Activated CD4-positive, CD25-positive, alpha-beta regulatory T cell treated with anti-CD3 and anti-CD28 coated beads, Interleukin-2, amount 50 U/mL, for 24 hours (primary cell): Measurements from ENCODE around the gene SLC16A10.
"Not testable (repeated sequence)": the region's sequence is repeated elsewhere in the genome, so short reads cannot be mapped to it uniquely, and the experiment has no call there.

Experiments used
- ATAC-seq, 2 donors: fragments of 150-1000 bp; cut with Tn5 transposase; one replicate each; pipeline ENCODE4 v1.10.0; 2021; ENCODE audit warnings: mild to moderate bottlenecking in 1 of 2, moderate library complexity in 1 of 2

SLC16A10 gene

GRCh38 chr6:111221804-111222203 is 134.5 kb downstream of the SLC16A10 start:
- ATAC-seq = no peak

DNA sequence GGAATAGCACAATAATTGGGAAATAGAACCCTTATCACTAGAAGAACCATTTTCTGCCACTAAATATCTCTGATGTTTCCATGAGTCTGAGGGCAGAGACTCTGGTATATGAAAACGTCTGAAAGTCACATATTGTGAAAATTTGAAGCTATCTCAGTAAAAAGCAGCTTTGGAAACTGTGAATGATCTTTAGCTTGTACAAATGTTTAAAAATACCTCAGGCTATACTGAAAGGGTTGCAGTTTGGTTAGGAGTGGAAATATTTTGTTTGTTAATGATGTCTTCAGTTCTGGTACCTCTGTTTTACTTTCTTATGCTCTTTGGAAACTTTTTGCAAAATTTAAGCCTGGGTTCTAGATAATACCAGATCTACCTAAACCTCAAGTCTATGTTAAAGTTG is 135.0 kb downstream of the SLC16A10 start:
- ATAC-seq = no peak

DNA sequence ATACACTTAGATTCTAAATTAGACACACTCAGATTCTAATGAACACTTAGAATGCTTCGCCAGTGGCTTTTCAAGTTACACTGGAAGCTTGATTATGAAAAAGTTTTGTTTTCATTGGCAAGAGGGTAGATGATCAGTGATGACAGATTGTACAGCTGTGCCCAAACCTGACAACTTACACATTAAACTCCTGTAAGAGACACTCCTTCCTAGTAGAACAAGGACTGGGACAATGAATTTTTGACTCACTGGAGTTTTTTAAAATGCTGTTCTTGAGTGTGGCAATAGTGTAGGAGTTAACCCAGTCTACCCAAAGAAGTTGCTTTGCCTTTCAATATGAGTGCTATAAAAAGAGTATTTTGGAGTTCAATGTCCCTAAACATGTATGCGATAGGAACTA is 140.8 kb downstream of the SLC16A10 start:
- no peak for ATAC-seq

- ATAC-seq = no peak
These were observed 143.2 kb downstream of the SLC16A10 start for GRCh38 chr6:111230351-111231089.

DNA sequence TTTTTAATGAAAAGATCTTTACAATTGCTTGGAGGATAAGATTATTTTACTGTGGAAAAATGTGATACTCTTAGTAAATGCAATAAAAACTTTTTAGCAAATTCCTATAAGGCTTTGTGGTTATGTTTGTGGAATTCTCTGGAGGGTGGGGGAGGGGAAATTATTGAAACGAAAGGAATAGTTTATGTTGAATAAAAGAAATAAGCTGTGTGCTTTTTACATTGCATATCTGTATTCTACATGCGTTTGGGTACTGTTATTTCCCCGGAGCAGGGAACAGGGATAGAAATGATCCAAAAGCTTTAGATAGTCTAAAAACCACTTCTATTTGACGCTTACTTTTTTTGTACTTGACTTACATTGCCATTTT is 143.8 kb downstream of the SLC16A10 start:
- ATAC-seq = no peak

DNA sequence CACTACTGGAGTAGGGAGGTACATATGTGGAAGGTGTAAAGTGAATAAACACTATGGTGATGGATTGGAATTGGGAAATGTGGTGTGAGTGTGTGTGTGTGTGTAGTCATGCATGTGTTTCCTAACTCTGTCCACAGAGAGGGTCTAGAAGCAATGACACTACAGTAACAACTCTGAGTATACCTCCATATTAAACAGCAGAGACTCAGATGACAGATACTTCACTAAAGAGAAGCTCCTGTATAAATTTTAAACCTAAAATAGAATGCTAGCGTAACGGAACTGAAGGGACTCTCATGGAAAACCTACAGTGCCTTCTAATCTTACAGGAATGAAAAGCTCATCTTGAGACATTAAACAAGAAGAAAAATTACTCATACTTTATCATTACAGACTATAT is 150.5 kb downstream of the SLC16A10 start:
- no peak for ATAC-seq

GRCh38 chr6:111238464-111239119 is 151.3 kb downstream of the SLC16A10 start:
- ATAC-seq = no peak

- no peak for ATAC-seq
These were observed 152.2 kb downstream of the SLC16A10 start for GRCh38 chr6:111239461-111239860.

DNA sequence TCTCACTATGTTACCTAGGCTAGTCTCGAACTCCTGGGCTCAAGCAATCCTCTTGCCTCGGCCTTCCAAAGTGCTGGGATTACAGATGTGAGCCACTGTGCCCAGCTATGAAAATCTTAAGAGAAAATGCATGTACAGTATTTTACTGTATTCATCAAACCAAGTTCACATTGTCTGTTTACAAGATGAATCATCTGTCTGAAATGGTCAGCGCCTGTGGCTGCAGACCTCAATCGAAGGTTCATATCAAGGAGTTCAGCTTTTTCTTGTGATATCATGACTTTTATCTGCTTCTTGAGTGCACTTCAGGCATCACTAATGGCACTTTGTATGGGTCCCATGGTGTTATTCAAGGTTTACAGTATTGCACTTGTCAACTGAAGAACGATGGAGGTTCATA is 155.1 kb downstream of the SLC16A10 start:
- ATAC-seq = no peak

- no peak for ATAC-seq
These were observed 155.8 kb downstream of the SLC16A10 start for GRCh38 chr6:111243095-111243494.

DNA sequence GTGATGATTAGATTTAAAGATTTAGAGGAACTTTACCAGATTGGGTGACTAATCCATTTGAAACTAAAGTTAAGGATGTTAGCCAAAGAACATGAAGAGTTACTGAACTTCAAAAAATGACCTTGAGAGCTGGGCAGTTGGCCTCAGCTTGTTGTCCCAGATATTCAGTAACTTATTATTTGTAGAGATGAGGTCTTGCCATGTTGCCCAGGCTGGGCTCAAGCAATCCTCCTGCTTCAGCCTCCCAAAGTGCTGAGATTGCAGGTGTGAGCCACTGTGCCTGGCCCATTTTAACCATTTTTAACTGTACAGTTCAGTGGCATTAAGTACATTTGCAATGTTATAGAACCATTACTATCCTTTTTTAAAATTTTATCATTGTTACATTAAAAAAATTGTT is 161.5 kb downstream of the SLC16A10 start:
- no peak for ATAC-seq

DNA sequence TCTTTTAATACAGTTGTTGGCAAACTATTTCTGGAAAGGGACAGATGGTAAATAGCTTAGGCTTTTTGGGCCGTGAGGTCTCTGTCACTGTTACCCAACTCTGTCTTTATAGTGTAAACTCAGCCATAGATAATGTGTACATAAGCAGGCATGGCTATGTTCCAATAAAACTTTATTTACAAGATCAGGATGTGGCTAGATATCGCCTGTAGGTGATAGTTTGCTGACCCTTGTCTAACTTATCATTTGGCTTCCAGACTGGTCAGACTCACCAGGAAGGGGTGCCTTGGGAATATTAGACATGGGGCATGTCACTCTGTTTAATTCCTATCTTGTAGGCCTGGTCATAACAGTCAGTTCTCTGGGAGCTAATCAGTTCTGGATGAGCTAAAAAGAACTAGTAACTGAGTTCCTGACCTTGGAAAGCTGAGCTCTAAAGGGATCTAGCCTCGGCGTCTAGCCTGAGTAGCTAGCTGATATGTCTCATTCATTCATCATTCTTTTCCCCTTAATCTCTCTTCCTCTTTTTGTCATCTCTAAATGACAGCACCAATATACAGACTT is 163.6 kb downstream of the SLC16A10 start:
- no peak for ATAC-seq

- no peak for ATAC-seq
These were observed 165.4 kb downstream of the SLC16A10 start for GRCh38 chr6:111252726-111253125.

DNA sequence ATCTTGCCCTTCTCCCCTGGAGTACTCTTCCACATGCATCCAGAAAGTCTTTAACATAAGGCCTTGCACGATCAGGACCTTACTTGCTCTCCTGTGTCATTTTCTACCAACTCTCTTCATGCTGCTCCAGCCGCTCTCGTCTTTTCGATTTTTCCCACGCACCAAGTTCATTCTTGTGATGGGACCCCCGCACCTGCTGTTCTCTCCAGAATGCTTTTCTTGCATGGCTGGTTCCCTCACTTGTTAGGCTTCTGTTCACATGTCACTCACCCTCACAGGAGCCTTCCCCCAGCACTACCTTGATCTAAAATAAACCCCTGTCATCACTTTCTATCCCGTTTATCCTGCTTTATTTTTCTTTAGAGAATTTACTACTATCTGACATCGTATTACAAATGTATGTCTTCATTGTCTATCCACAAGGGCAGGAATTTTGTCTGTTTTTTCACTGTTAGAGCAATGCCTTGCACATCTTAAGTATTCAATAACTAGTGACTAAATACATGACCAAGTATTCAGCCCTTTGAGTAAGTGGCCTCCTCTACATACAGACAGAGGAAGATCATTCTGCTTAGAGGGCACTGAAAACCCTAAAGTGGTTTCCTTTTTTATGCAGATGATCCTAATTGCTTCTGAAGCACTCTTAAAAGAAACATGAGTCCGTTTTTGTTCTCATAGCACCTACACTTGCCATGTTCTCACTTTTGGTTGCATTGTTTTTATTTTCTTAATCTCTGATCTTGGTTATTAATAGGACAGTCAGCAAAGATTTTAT is 166.9 kb downstream of the SLC16A10 start:
- ATAC-seq = no peak

DNA sequence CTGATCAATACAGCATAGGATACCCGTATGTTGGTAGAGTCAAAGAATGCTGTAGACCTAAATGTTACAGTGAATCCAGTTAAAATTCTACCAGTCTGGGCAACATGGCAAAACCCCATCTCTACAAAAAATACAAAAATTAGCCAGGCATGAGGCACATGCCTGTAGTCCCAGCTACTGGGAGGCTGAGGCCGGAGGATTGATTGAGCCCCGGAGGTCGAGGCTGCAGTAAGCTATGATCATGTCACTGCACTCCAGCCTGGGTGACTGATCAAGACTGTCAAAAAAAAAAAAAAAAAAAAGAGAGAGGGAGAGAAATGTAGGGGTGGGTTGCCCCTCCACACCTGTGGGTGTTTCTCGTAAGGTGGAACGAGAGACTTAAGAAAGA is 167.5 kb downstream of the SLC16A10 start:
- ATAC-seq = no peak

DNA sequence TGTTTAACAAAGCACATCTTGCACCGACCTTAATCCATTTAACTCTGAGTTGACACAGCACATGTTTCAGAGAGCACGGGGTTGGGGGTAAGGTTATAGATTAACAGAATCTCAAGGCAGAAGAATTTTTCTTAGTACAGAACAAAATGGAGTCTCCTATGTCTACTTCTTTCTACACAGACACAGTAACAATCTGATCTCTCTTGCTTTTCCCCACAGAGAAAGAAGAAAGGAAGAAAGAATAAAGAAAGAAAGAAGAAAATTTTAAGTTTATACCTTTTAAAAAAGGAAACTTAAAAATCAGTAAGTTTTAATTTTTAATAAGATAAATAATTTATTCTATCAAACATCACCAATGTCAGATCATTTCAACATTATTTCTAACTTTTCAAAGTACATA is 168.5 kb downstream of the SLC16A10 start:
- ATAC-seq = not testable (repeated sequence)

DNA sequence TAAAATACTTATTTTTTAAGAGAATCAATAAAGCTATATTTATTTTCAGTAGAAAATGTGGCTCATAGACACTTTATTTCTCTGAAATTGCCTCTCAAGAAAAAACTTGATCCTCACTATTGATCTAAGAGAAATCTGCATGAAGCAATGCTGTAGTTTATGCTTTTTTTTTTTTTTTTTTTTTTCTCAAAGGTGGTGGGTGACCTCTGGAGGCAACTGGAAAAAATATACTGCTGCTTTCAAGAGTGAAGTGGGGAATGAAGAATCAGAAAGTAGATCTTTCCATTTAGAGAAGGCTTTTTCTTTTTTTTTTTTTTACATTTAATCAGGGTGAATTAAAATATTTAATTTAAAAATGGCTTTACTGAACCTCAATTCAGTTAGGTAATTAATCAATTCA is 169.3 kb downstream of the SLC16A10 start:
- ATAC-seq = no peak

DNA sequence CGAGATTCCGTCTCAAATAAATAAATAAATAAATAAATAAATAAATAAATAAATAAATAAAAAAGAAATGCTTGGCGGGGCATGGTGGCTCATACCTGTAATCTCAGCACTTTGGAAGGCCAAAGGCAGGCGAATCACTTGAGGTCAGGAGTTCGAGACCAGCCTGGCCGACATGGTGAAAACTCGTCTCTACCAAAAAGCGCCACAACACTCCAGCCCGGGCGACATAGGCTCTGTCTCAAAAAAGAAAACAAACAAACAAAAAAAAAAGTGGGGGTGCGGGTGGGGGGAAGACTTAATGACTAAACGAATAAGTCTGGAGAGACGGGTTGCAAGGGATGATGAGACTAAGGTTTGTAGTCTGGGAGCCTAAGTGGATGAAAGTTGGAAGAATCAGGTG is 170.7 kb downstream of the SLC16A10 start:
- no peak for ATAC-seq

GRCh38 chr6:111258615-111259088 is 171.3 kb downstream of the SLC16A10 start:
- peak; percentile 1 to 7 for ATAC-seq

- ATAC-seq = peak; percentile 97 to 98
These were observed 172.0 kb downstream of the SLC16A10 start for GRCh38 chr6:111259089-111259831.

DNA sequence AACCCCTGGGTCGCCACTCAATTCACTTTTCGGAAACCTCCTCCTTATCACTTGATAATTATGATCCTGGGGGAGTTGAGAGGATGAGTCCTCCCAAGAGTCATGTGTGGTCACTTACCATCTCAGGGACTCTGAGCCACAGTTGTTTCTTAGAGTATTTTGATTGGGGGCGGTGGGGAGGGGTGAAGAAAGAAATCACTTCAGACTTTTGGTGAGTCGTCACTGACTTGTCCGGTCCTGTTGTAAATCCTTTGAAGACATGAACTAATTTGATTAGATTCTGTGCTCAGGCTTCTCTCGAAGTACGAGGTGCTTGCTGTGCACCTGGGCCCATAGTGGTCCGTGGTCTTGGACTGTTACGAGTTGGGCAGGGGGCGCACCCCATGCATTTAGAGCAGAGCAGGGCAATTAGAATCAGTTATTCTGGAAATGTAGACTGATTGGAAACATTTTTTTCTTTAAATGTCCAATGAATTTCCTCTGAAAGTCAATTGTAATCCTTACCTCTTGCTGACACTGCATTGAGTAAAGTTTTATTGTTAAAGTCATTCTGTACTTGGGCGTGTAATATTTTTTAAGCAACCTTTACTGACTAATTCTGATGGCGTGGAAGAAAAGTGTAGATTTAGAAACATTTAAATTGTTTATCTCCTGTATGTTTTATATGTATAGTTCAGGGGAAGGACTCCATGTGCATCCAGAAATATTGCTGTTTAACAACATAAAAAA is 173.4 kb downstream of the SLC16A10 start:
- no peak for ATAC-seq

GRCh38 chr6:111263837-111264236 is 176.5 kb downstream of the SLC16A10 start:
- peak; percentile 33 to 44 for ATAC-seq
